Measurements from ENCODE around the gene MBD6. TPM values are rescaled to one million over a fixed set of nuclear protein-coding genes. Genes with fewer than 3 reads are reported as not detected.

MBD6 gene
- total RNA-seq, 1 experiment from 2014 or later = 66.8 TPM

- Histone ChIP-seq H2BK20ac (ENCODE audit: low read depth, low read length, poor library complexity, severe bottlenecking) (no peak overlapping the region), H3K23ac (ENCODE audit: insufficient read length, low read depth, low read length) (no peak overlapping the region), H3K9me3 (ENCODE audit: control insufficient read depth, low read depth, low read length) (no peaks in the 10 kb centered on the region), H2BK5ac (ENCODE audit: insufficient read length, low read length) (no peak overlapping the region), H4K8ac (replicated peaks; ENCODE audit: insufficient read length, low read depth, low read length) (no peak overlapping the region), H4K91ac (ENCODE audit: insufficient read length, low read depth, low read length) (no peak overlapping the region), H3K79me2 (ENCODE audit: insufficient read depth, low read length) (peaks cover 3% of the 10 kb centered on the region; the same call in 1 of the 2 replicates), H3T11ph (ENCODE audit: low read length) (no peak overlapping the region), H3K4me1 (ENCODE audit: insufficient read depth, low read length) (0 out of 2 replicates have a peak, but pooled peaks cover under 1% of the 10 kb centered on the region), H3K79me1 (ENCODE audit: insufficient read depth, low read depth, low read length, poor library complexity, severe bottlenecking) (peaks cover 3% of the 10 kb centered on the region), H3K23me2 (ENCODE audit: insufficient read length, low read depth, low read length, poor library complexity, severe bottlenecking) (peaks cover 8% of the 10 kb centered on the region), H3K4ac (ENCODE audit: low read depth, low read length) (no peak overlapping the region), H2BK12ac (ENCODE audit: insufficient read length, low read depth, low read length) (no peak overlapping the region), H3K27ac (ENCODE audit: insufficient read length, low read depth, low read length) (no peak overlapping the region), H2AFZ (ENCODE audit: low read length) (no peak overlapping the region), H3K27me3 (ENCODE audit: insufficient read depth, low read length) (no peaks in the 10 kb centered on the region), H4K5ac (ENCODE audit: insufficient read length, low read depth, low read length) (no peak overlapping the region), H3K14ac (ENCODE audit: insufficient read depth, low read length) (no peak overlapping the region), H3K4me2 (ENCODE audit: insufficient read depth, insufficient read length, low read length) (no peak overlapping the region), H2BK15ac (ENCODE audit: low read depth, low read length) (no peak overlapping the region), H4K20me1 (ENCODE audit: control insufficient read depth, insufficient read depth, insufficient read length) (no peaks in the 10 kb centered on the region), H3K56ac (ENCODE audit: insufficient read length, low read depth, low read length) (no peak overlapping the region), H3K18ac (ENCODE audit: insufficient read length, low read depth, low read length) (no peak overlapping the region), H2BK120ac (ENCODE audit: low read depth, low read length, poor library complexity, severe bottlenecking) (no peak overlapping the region), H2AK5ac (ENCODE audit: insufficient read length, low read length) (no peak overlapping the region), H3K9ac (ENCODE audit: extremely low read depth, insufficient read length, low read length) (no peak overlapping the region)
- no peak for DNase-seq
- WGBS (ENCODE audit: extremely low coverage, insufficient read length, low lambda C conversion rate) = no CpG with 5 or more reads among the region's 2 CpGs
- H3K36me3 Mint-ChIP-seq (ENCODE audit: insufficient read depth in 1 of 3, low read depth in 3 of 3) = peaks cover 3 to 4% (median 3%) of the 10 kb centered on the region in 3 experiments; a peak in 4 of 7 replicates
- peaks cover 38 to 47% of the 10 kb centered on the region in 2 experiments for H3K4me1 Mint-ChIP-seq
- peaks cover 5% of the 10 kb centered on the region for H3K27me3 Mint-ChIP-seq (ENCODE audit: low read depth)
- H3K9me3 Mint-ChIP-seq = no peaks in the 10 kb centered on the region
- no peak overlapping the region for H3K4me3 Mint-ChIP-seq
- TF ChIP-seq, protein P1, sequence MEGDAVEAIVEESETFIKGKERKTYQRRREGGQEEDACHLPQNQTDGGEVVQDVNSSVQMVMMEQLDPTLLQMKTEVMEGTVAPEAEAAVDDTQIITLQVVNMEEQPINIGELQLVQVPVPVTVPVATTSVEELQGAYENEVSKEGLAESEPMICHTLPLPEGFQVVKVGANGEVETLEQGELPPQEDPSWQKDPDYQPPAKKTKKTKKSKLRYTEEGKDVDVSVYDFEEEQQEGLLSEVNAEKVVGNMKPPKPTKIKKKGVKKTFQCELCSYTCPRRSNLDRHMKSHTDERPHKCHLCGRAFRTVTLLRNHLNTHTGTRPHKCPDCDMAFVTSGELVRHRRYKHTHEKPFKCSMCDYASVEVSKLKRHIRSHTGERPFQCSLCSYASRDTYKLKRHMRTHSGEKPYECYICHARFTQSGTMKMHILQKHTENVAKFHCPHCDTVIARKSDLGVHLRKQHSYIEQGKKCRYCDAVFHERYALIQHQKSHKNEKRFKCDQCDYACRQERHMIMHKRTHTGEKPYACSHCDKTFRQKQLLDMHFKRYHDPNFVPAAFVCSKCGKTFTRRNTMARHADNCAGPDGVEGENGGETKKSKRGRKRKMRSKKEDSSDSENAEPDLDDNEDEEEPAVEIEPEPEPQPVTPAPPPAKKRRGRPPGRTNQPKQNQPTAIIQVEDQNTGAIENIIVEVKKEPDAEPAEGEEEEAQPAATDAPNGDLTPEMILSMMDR (conservative IDR thresholded peaks at IDR 0.05) = no peak
- no peak overlapping the region for H3K27ac Mint-ChIP-seq
These were observed 31.8 kb downstream of the MBD6 start for GRCh38 chr12:57554453-57554852.

All from H9 (cell line).